Lower leg skin (tissue), 4 donors: ENCODE results near the gene MACROD1. TPM values are rescaled to one million over a fixed set of nuclear protein-coding genes. Genes with fewer than 3 reads are reported as not detected.

ENCODE experiments used
- DNase-seq, 2 donors: peaks; one replicate each; pipeline ENCODE4 v3.0.0-alpha.2; 2019; ENCODE audit warnings: low spot score in 2 of 2
- H3K4me3 ChIP-seq: fragments of 200-600 bp; sonication (generic); 2 replicates; pipeline ENCODE4 v1.5.1; 2017; ENCODE audit warnings: mild to moderate bottlenecking, low read depth; ENCODE audit not compliant: poor library complexity, severe bottlenecking
- CTCF ChIP-seq, 3 donors: fragments of 450-650 bp; IDR thresholded peaks; one replicate each; pipeline ENCODE4 v1.5.1; 2016; ENCODE audit warnings: antibody characterized with exemption in 3 of 3, mild to moderate bottlenecking in 3 of 3, moderate library complexity in 2 of 3
- POLR2A ChIP-seq, 2 donors: fragments of 450-650 bp; IDR thresholded peaks; one replicate each; pipeline ENCODE4 v1.6.1; 2016 to 2017; ENCODE audit warnings: antibody characterized with exemption in 2 of 2, mild to moderate bottlenecking in 1 of 2, moderate library complexity in 1 of 2
- WGBS, 2 donors: methylation state at CpG; one replicate each; pipeline ENCODE4 v1.1.5; 2018; 5-methylcytosine and 5-hydroxymethylcytosine counted together
- intact Hi-C: fragments of 100-400 bp; cut with DNase I; formaldehyde crosslinking; loops from one replicate; pipeline ENCODE4 v1.15.0; 2023; ENCODE audit warnings: low total_unique reads
- total RNA-seq, 4 donors: library from RNA; depleted of rRNA; stranded (reverse); fragments of >200 nt; gene quantifications; one replicate each; pipeline ENCODE4 v1.1.0, GENCODE V29; 2016

Gene MACROD1
- total RNA-seq, 4 donors from 2014 or later, result 44.8 to 74.8 (median 55.6) TPM

DNA sequence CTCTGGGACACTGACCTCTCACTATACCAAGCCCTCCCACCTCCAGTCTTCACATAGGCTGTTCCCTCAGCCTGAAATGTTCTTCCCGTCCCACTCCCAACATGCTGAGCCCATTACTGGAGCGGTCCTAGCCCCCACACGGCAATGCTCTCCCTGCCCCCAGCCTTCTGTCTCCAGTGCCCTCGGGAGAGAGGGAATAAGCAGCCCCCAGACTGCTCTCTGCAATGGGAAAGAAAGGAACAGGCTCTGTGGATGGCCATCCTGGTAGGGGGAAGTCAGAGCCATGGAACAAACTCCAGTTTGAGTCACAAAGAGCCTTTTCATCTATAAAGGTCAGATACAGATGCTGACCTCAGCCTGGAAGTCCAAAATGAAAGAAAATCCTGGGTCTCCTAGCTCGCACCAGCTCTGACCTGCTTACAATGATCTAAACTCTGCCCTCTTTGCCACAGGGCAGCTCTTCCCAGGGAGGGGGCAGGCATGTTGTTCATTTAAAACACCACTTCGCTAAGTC, 67.5 kb downstream of the MACROD1 start:
- no peak overlapping the region for H3K4me3 ChIP-seq
- no peak for DNase-seq
- intact Hi-C loops, result no loop called here
- WGBS, 2 donors, result 87 to 88% methylated on average over 6 of the region's 6 CpGs
- TF ChIP-seq CTCF (IDR thresholded peaks at IDR 0.05) (no peak), POLR2A (IDR thresholded peaks at IDR 0.05) (no peak)

- intact Hi-C loops, result no loop called here
- H3K4me3 ChIP-seq, result no peak overlapping the region
- WGBS, 2 donors, result 61 to 65% methylated on average over 23 of the region's 25 CpGs
- DNase-seq, result no peak
- TF ChIP-seq CTCF (IDR thresholded peaks at IDR 0.05) (no peak), POLR2A (IDR thresholded peaks at IDR 0.05) (no peak)
Measured at GRCh38 chr11:64097468-64098317, 68.2 kb downstream of the MACROD1 start.

DNA sequence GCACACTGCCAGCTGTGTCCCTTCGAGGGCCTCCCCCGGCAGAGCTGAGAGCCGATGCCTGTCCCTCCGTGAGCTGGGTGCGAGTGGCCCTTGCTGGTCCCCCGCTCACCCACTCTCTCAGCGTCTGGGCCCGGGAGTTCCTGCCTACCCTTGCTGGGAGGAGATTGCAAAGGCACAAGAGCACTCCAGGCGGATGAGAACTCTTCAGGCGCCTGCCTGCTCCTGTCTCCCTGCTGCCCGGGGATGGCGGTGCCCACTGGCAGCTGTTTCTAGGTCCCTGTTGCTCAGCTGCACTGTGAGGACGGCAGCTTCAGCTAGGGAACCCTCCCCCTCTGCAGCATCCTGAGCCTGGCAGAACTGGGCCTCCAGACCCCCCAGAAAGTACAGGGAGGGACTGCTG, 69.1 kb downstream of the MACROD1 start:
- no peak for TF ChIP-seq CTCF (IDR thresholded peaks at IDR 0.05)
- no peak for TF ChIP-seq POLR2A (IDR thresholded peaks at IDR 0.05)
- DNase-seq, result no peak
- WGBS, 2 donors, result 79 to 80% methylated on average over 13 of the region's 13 CpGs
- H3K4me3 ChIP-seq, result no peak overlapping the region
- intact Hi-C loops, result no loop called here

DNA sequence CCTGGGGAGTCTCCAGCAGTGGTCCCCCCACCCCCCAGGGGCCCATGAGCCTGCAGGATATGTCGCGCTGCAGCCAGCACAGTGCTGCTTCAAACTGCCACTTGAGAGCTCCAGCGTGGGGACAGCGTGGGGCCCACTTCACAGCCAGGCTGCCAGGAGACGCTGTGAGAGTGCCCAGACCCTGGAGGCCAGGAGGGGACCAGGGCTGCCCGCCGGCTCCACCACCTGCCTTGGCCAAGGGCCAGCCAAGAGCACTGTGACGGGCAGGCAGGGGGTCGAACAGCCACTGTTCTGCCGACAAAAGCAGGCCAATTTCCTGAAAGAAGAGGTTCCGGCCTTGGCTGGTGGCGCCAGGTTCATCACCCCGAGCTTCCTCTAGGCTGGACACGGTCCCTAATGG, 70.0 kb downstream of the MACROD1 start:
- 71 to 82% methylated on average over 12 to 14 of the region's 14 CpGs for WGBS, 2 donors
- TF ChIP-seq CTCF (IDR thresholded peaks at IDR 0.05), result no peak
- no peak for TF ChIP-seq POLR2A (IDR thresholded peaks at IDR 0.05)
- intact Hi-C loops, result no loop called here
- H3K4me3 ChIP-seq, result no peak overlapping the region
- no peak for DNase-seq

DNA sequence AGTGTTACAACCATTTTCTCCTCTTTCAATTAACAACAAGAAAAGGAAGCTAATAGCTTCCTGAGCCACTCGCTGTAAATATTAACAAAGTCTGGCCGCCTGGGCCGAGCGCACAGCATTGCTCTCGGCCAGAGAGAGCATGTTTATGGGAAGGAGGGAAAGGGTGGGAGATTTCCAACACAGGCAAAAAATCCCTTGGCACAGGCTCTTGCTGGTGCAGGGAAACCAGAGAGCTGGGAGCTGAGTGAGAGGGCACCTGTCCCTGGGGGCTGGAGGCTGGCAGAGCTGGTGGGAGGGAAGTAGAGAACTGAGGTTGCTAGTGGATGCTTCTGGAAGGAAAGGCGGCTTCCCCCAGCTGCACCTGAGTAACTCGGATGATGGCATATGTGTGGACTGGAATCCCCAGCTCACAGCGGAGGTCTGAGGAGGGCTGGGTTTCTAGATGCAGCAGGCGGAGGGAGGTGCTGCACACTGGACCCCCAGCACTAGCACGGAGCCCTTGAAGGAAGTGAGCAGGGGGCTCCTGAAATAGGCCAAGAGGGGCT, 70.6 kb downstream of the MACROD1 start:
- DNase-seq, result no peak
- no peak for TF ChIP-seq POLR2A (IDR thresholded peaks at IDR 0.05)
- no peak for TF ChIP-seq CTCF (IDR thresholded peaks at IDR 0.05)
- intact Hi-C loops, result no loop called here
- no peak overlapping the region for H3K4me3 ChIP-seq
- WGBS, 2 donors, result 86 to 90% methylated on average over 10 of the region's 10 CpGs
